ENCODE measurements around the gene USP27X.

Gene USP27X

GRCh38 chrX:49878834-49879655 is at the start of gene USP27X:
Gene USP27X, plus strand, starts transcription at chrX:49879484. Its CDS starts 824 bp downstream, at chrX:49880308.
- in situ Hi-C loops (cut with HindIII; ENCODE audit: low sequenced_read_pairs) = no loop called here

- in situ Hi-C loops (cut with HindIII; ENCODE audit: low sequenced_read_pairs) = no loop called here
Observed at GRCh38 chrX:49838374-49838773, 40.9 kb upstream of the USP27X start.

GRCh38 chrX:49840679-49841078 is 38.6 kb upstream of the USP27X start:
- in situ Hi-C loops (cut with HindIII; ENCODE audit: low sequenced_read_pairs) = no loop called here

GRCh38 chrX:49842621-49843020 is 36.7 kb upstream of the USP27X start:
- in situ Hi-C loops (cut with HindIII; ENCODE audit: low sequenced_read_pairs) = no loop called here

- in situ Hi-C loops (cut with HindIII; ENCODE audit: low sequenced_read_pairs) = no loop called here
Observed at GRCh38 chrX:49844611-49845010, 34.7 kb upstream of the USP27X start.

- in situ Hi-C loops (cut with HindIII; ENCODE audit: low sequenced_read_pairs) = no loop called here
Observed at GRCh38 chrX:49845701-49846403, 33.4 kb upstream of the USP27X start.

- in situ Hi-C loops (cut with HindIII; ENCODE audit: low sequenced_read_pairs) = no loop called here
Observed at GRCh38 chrX:49846522-49846921, 32.8 kb upstream of the USP27X start.

GRCh38 chrX:49848275-49848674 is 31.0 kb upstream of the USP27X start:
- in situ Hi-C loops (cut with HindIII; ENCODE audit: low sequenced_read_pairs) = no loop called here

DNA sequence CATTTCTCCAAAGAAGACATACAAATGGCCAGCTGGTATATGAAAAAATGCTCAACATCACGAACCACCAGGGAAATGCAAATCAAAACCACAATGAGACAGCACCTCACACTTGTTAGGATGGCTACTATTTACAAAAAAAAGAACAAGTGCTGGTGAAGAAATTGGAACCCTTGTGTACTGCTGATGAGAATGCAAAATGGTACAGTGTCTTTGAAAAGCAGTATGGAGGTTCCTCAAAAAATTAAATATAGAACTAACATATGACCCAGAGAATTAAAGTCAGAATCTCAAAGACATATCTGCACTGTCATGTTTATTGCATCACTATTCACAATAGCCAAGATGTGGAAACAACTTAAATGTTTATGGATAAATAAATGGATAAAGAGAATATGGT is 29.3 kb upstream of the USP27X start:
- in situ Hi-C loops (cut with HindIII; ENCODE audit: low sequenced_read_pairs) = no loop called here

DNA sequence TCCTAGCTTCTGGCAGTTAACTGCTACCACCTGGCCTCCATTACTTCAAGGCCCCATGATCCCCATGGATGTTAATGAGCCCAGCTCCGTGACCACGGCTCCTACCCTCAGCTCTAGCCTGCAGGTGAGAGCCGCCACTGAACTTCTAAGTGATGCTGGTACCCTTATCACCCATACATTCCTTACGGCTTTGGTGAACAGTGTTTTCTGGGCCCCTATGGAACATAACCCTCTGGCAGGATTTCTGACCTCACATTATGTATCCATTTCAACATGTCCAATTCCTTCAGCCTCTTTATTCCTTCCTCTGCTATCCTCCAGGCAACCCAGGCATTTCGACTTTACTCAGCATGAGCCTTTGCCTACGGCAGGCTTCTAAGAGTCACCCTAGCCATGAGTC is 25.6 kb upstream of the USP27X start:
- in situ Hi-C loops (cut with HindIII; ENCODE audit: low sequenced_read_pairs) = no loop called here

DNA sequence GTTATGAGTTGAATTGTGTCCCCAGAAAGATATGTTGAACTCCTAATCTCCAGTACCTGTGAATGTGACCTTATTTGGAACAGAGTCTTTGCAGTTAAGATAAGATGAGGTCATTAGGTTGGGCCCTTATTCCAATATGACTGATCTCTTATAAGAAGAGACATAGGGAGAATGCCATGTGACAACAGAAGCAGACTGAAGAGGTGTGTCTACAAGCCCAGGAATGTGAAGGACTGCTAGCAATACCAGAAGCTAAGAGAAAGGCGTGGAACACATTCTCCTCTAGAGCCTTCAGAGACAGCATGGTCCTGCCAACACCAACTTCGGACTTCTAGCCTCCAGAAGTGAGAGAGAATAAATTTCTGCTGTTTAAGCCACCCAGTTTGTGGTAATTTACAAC is 22.5 kb upstream of the USP27X start:
- in situ Hi-C loops (cut with HindIII; ENCODE audit: low sequenced_read_pairs) = no loop called here

- in situ Hi-C loops (cut with HindIII; ENCODE audit: low sequenced_read_pairs) = no loop called here
Observed at GRCh38 chrX:49858341-49858740, 20.9 kb upstream of the USP27X start.

GRCh38 chrX:49859491-49859890 is 19.8 kb upstream of the USP27X start:
- in situ Hi-C loops (cut with HindIII; ENCODE audit: low sequenced_read_pairs) = no loop called here

- in situ Hi-C loops (cut with HindIII; ENCODE audit: low sequenced_read_pairs) = no loop called here
Observed at GRCh38 chrX:49860867-49861535, 18.3 kb upstream of the USP27X start.

DNA sequence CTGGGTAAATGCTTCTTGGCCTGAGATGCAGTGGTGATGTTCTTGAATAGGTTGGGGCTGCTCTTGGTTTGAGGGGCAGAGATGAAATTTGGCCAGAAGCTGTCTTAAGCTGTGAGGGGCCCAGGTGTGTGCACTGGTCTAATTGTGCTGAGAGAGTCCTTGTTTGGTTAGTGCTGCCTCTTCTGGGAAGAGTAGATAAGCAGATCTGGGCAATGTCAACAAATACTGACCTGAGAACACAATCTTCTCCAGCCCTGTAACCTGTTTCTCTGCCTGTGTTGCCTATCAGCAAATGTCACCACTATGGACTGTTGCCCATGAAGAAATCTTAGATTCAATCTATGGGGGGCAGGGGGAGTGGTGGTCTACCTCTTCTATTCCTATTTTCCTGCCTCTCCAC is 17.2 kb upstream of the USP27X start:
- in situ Hi-C loops (cut with HindIII; ENCODE audit: low sequenced_read_pairs) = no loop called here

DNA sequence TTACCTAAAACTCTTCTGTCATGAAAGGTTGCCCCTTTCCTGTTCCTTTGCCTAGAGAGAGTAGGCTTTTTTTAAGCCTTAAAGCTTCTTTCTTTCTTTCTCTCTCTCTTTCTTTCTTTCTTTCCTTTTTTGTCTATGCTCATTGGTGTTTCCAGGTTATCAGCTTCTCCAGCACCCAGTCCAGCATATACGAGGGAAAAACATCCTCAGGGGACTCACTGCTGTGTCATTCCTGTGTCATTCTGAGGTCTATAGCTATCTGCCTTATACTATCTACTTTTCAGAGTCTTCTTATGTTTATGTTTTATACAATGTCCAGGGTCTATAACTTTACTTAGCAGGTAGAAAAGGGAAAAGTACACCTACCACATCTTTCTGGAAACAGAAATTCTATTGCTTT is 10.5 kb upstream of the USP27X start:
- in situ Hi-C loops (cut with HindIII; ENCODE audit: low sequenced_read_pairs) = no loop called here

GRCh38 chrX:49876750-49877149 is 2.5 kb upstream of the USP27X start:
- in situ Hi-C loops (cut with HindIII; ENCODE audit: low sequenced_read_pairs) = no loop called here

DNA sequence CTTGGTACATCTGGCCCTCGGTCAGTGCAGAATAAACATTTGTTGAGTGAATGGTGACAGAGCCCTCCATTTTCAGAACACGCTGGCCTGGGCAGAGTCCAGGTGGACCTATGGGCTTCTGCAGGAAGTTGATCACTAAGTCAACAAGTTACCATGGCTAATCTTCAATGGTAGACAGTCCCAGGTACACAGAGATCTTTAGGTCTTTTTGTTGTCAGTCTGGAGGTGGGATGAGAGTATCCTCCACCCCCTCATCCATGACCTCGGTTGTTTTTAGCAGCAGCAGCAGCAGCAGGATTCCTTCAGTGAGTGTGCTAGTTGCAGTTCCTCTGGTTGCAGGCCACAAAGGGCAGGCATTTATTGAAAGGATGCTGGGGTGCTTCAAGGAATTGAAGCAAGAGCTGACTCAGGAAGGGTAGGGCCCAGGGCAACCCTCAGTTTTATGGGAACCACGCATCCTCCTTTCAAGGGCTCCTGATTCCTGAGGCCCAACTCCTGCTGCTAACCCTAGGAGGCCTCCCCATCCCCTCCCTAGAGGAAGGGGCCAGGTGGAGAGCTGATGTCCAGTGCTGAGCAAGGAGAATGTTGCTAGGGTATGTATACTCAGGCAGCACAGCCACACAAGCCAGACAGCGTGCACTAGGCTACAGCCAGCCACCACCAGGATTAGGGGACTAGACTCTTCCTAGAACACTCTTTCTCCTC is 1.7 kb upstream of the USP27X start:
- in situ Hi-C loops (cut with HindIII; ENCODE audit: low sequenced_read_pairs) = no loop called here

DNA sequence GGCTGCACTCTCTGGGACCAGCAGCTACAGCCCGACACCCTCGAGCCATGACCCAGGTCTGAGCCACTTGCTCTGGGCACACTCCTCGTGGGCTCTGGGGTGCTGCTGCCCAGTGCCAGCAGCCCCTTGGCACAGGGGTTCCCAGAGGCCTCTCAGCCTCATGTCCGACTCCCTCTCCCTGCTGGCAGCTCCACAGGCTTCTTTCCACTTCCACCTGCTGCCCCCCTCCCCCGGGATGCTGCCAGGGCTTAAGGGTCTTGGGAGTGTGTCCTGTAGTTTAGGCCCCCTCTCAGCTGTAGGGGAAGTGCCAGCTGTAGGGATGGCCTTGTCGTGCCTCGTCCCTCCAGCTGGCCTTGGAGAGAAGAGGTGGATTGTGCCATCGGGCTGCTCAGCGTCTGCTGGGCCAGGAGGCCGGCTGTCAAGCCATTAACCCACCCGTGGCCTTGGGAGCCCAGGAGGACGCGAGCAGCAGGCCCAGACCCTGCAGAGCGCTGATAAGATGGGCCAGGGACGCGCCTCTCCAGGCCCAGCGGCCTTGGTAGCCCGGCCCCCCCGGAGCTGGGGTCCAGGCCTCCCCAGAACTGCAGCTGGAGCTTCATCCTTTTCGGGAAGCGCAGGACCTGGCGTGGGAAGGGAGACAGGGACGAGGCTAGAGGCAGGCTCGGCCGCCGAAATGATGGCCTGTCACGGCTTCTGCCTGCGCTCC is 1.0 kb upstream of the USP27X start:
- in situ Hi-C loops (cut with HindIII; ENCODE audit: low sequenced_read_pairs) = no loop called here

GRCh38 chrX:49879656-49880277 is 483 bp downstream of the USP27X start:
- in situ Hi-C loops (cut with HindIII; ENCODE audit: low sequenced_read_pairs) = no loop called here
